GM12878 (cell line): ENCODE results near the gene SMIM35.

Experiments used
- CTCF ChIP-seq, 3 experiments: IDR thresholded peaks in 2 of 3; conservative IDR thresholded peaks in 1 of 3; 2 replicates each; pipeline ENCODE4 v1.5.1; 2011; ENCODE audit warnings: low read depth in 3 of 3, low read length in 3 of 3, mild to moderate bottlenecking in 3 of 3, control low read depth in 2 of 3, moderate library complexity in 2 of 3, inconsistent platforms in 1 of 3, mixed read lengths in 1 of 3; ENCODE audit not compliant: control insufficient read depth in 2 of 3, insufficient read depth in 1 of 3; ENCODE audit errors: extremely low read depth in 1 of 3
- ELK1 ChIP-seq: IDR thresholded peaks from 2 replicates; pipeline ENCODE4 v1.6.1; 2012; ENCODE audit warnings: low read depth, low read length, improper control_type of control experiment
- MAX ChIP-seq: IDR thresholded peaks from 2 replicates; pipeline ENCODE4 v1.6.1; 2012; ENCODE audit warnings: low read depth, low read length, improper control_type of control experiment
- MXI1 ChIP-seq: fragments of 150-350 bp; IDR thresholded peaks from 2 replicates; pipeline ENCODE4 v1.6.1; 2011; ENCODE audit warnings: low read depth, mild to moderate bottlenecking, inconsistent platforms, low read length, improper control_type of control experiment
- POLR2A ChIP-seq: IDR thresholded peaks from 2 replicates; pipeline ENCODE4 v1.6.1; 2011; ENCODE audit warnings: low read depth, mild to moderate bottlenecking, low read length
- SP1 ChIP-seq: IDR thresholded peaks from one replicate; pipeline ENCODE4 v1.6.1; 2011; ENCODE audit warnings: low read depth, low read length
- TBL1XR1 ChIP-seq: IDR thresholded peaks from 2 replicates; pipeline ENCODE4 v1.6.1; 2012; ENCODE audit warnings: low read depth, low read length, improper control_type of control experiment
- ZBTB40 ChIP-seq: fragments of 450-650 bp; IDR thresholded peaks from 2 replicates; pipeline ENCODE4 v1.6.1; 2016; ENCODE audit warnings: mild to moderate bottlenecking, moderate library complexity, borderline replicate concordance

GRCh38 chr11:117989351-117990102 is 97.2 kb downstream of the SMIM35 start:
- TF ChIP-seq ZBTB40 (no peak), CTCF (IDR thresholded peaks at IDR 0.05 in 2 of 3, conservative IDR thresholded peaks at IDR 0.05 in 1 of 3; ENCODE audit: control insufficient read depth in 2 of 3, extremely low read depth in 1 of 3, insufficient read depth in 1 of 3, low read depth in 3 of 3, low read length in 3 of 3) (no peak), MXI1 (no peak), ELK1 (no peak), POLR2A (no peak), MAX (no peak), SP1 (no peak), TBL1XR1 (no peak)
